HG03095 (cell line): ENCODE measurements around the gene TMEM184B.

Experiments used
- ATAC-seq: cut with Tn5 transposase; IDR thresholded peaks from one replicate; pipeline ENCODE4 v1.9.1; 2021; ENCODE audit warnings: moderate library complexity; ENCODE audit not compliant: unreplicated experiment

Gene TMEM184B

DNA sequence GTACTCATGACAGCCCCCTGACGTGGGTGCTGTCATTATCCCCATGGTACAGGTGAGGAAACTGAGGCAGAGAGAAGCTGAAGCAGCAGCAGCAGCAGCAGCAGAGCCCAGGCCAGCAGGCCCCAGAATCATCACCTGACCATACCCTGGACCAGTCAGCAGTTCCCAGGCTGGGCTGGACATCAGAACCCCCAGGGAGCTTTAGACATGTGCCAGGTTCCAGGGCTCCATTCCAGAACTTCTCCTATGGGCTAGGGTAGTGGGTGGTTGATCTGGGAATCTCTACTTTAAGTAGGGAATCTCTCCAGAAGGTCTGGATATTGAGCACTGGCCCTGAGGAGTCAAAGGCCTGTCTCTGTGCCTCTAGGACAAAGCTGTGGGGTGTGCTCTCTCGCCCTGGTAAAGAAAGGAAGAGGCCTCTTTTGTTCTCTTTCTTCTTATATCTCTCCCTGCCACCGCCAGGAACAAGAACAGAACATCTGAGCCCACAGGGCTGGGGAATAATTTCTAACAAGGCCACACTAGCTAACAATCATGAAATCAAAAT is 44.4 kb downstream of the TMEM184B start:
- ATAC-seq: no peak

DNA sequence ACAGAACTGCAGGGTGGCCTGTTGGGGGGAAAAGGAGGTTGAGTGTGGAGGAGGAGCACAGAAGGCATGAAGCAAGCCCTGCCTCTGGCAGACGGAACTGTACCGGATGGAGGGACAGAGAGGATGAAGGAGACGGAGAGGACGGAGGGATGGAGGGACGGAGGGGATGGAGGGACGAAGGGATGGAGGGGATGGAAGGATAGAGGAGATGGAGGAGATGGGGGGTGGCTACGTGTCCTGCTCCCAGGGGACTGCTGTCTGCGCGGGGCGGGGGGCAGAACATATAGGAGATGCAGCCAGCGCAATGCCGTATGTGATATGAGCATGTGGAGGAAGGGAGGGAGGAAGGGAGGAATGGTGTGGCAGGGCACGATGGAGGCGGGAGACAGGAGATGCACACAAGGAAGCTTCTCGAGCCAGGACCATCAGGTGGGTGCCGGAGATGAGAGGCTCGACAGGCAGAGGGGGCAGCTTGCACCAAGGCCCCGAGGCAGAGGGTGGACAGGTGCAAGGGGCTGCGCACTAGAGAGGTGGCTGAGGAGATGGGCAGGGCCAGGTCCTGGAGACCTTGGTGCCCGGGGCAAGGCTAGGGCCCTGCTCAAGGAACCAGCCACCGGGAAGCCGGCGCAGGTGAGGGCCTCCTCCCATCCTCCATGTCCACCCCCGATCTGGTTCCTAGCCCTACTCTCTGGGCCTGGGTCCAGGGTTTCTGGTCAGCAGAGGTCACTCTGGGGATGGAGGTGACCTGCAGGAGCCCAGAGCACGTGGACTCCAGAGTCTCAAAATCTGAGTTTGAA is 45.8 kb downstream of the TMEM184B start:
- ATAC-seq: no peak

DNA sequence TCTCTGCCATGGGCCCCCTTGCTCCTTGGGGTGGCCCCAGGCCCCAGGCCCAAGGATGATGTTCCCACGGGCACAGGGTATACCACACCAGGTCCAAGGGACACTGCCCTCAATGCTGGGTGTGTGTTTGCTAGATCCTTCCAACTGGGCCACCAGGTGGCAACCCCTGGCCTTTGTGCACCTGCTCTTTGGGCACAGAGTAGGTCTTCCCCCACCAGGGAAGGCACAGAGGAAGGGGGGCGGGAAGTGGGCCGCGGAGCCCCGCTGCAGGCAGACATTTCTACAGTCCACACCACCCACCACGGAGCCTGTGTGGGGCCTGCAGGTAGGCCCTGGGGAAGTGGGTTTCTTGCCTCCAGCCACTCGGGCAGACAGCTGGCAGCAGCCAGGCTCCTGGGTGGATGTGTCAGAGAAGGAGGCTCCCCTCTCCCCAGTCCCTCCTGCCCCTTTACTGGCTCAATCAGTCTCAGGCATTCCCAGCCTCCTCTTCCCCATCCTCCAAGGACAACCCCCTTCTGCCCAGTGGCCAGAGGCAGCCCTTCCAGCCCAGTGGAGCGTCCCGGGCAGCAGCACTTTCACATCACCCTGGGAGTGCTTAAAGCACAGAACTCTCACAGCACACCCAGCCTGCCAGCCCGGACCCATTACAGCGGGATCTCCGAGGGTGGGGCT is 49.4 kb downstream of the TMEM184B start:
- no peak for ATAC-seq

DNA sequence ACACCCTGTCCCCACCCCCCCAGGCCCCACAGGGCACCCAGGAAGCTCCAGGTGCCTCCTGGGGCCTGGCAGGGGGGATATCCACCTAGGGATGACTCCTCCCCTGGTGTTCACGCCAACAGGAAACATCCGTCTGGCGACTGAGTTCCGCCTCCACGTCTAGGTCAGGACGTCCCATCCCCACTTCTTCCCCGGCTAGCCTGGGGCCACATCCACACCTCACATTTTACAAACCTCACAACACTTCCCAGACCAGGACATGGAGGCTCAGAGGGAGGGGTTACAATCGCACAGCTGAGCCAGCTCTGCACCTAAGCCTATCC is 50.1 kb downstream of the TMEM184B start:
- ATAC-seq: no peak

DNA sequence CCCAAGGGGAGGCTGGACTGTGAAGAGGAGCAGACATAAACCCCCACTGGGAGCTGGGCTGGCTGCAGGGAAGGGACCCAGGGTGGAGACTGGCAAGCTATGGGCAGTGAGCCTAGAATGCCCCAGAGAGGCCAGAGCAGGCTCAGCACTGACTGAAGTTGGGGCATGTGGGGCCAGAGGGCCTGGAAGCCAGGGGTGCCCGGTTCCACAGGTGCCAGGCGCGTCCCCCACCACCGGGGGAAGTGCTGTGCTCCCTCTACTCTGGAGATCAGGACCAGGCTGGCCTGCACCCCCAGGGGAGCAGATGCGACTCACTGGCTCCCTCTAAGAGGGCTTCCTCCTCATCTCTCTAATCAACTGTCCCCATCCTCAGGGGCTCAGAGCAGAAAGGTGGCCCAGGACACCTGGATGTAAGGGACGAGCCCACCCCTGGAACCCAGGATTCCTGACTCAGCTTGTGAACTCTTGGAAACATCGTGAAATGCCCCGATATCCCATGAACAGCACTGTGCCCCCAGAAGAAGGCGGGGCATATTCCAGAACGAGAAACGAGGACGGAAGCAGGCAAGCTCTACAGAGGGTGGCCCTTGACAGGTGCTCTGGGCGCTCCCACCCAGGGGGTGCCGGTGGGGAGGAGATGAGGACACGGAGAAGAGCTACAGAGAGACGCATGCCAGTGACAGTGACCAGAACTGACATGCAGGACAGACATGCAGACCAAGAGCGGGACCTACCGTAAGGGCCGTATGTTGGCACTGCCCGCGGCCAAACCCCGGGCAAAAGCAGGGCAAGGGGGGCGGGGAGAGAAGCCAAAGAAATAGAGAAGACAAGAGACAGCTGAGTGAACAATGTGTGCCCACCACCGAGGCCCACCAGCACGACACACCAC is 50.7 kb downstream of the TMEM184B start:
- ATAC-seq: no peak

DNA sequence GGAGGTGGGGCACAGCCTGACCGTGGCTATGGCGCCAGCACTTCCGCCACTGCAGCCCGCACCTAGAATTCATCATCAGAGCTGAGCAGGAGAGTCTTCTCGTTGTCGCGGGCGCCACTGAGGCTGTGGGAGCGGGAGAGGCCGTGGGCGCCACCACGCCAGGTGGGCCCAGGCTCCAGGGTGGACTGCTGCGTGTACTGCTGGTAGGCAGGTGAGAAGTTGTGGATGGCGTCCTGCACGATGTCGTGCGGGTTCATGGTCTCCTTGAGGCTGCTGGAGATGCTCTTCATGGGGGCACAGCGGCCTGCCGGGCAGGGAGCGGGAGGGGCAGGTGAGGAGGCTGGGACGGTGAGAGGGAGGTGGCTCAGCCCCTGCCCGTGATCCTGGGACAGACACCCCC is 51.4 kb downstream of the TMEM184B start:
- no peak for ATAC-seq

DNA sequence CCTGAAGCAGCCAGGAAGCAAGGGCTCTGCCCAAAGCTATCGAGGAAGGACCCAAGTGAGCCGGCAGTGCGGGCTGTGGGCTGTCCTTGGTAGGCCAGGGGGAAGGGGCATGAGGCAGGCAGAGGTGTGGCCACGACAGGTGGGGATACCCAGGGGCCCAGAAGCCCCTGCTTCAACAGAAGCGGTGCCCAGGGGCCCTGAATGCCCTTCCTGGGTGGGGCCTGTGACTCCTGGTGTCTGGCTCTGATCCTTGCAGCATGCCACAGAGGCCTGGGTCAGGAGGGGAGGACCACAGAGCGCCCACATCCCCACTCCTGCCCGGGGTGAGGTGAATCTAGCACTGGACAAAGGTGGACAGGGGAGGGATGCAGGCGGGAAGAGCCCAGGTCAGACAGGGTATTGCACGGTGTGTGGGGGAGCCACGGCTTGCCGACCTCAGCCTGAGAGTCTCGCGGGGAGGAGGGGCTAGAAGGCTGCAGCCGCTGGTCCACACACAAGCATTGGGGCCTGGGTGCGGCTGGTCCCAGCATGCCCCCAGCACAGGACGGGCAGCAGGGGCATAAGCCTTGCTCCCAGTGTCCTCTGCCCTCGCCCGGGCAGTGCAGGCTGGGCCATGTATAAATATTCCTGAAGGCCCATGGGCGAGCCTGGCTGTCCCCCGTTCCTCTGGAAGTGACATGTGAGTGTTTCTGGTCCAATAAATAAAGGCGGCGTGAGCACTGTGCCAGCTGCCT is 52.0 kb downstream of the TMEM184B start:
- no peak for ATAC-seq

DNA sequence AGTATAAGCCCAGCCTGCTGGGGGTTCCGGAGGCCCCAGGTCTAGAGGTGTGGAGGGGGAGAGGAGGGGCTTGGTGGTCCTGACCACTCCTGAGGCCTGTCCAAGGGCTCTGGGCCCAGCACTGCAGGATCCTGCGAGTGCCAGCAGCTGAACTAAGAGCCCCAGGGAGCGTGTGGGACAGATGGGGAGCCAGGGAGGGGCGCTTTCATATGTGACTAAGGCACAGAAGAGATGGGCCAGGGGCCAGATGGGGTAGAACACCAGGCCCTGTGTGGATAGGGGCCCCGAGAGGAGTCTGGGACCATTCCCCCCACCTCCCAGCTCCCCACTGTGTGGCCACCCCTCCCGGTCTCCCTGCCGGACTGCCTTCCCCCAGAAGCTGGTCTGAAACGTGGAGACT is 52.6 kb downstream of the TMEM184B start:
- no peak for ATAC-seq

DNA sequence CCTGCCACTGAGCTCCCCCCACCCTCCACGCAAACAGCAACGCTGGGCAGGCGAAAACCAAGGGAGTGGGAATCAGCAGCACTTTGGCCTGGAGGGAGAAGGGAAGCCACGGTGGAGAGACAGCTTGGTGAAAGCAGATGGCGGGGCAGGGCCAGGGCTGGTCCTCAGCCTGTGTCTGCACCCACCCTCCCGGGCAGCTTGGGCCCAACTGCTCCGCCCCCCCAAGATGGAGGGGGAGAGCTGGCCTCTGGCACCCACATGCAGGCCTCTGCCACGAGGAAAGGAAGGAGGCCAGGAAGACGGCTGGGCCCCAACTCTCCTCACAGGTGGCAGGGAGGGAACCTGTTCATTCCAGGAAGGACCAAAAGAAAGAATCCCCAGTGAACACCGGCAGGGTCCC is 53.2 kb downstream of the TMEM184B start:
- ATAC-seq: no peak

DNA sequence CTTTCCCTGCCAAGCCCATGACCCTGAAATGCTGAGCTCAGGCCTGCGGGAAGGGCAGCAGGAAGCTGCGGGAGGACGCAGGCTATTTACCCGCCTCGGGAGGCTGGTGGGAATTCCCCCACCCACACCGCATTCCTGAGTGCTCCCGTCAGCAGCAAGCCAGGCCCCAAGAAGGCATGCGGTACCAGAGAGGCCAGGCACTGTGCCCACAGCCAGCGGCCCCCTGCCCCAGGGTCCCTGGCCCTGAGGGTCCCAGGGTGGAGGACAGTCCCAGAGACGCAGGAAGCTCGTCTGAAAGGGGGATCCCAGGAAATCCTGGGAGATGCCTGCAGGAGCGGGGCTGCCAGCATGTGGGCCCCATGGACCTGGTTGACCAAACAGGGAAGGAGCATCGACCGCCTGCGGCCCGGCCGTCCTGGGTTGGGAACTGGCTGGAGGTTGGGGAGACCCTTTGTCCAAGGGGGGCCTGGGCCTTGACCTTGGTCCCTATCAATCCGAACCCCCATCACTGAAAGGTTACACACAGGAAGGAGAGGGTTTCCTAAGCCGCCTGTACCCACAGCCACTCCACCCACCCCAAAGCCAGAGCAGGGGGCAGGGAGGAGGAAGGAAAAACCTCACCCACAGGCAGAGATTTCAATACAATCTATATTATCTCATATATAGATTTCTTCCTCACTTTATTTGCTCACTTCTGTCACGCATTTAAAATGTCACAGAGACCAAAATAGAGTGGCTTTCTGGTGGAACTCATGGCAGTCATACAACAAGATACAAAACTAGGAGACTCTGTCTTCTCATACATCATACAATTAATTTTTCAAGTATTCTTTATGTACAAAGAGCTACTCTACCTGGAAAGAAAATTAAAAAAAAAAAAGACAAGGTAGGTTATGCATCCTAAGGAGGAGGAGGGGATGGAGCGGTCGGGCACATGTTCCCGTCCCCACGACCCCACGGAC is 53.9 kb downstream of the TMEM184B start:
- ATAC-seq: no peak

DNA sequence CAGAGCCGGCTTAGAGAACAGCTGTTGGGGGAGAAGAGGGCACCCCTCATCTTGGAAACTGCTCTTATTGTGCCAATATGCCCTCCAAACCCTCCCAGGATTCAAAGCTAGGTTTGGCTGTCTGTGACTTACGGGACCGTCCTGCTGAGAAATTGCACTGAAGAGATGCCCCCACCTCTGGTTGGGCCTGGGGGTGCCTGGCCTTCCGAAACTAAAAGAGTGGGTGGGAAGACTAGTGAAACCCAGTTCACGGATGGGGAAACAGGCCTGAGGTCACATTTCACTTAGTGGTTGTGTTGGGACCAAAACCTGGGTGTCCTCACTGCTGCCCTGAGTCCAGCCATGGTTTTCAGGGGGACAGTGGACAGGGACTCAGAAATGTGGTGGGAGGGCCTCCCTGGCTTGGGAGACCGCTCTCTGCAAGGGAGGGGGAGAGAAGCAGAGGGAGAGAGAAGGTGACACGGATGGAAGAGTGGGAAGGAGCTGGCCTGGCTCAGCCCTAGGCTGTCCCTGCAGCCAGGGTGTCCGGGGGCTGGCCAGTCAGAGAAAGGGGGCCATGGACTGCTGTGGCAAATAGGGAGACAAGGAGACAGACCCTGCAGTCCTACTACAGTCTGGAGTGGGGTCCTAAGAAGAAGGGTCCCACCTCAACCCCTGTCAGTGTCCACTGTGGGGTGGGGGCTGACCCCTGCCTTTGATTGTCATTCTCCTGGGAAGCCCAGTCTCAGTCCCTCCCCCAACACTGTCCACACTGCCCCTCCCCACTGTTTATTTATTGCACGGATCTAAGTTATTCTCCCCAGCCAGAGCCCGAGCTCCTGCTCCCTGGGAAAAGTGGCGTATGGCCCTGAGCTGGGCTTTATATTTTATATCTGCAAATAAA is 57.4 kb downstream of the TMEM184B start:
- no peak for ATAC-seq

DNA sequence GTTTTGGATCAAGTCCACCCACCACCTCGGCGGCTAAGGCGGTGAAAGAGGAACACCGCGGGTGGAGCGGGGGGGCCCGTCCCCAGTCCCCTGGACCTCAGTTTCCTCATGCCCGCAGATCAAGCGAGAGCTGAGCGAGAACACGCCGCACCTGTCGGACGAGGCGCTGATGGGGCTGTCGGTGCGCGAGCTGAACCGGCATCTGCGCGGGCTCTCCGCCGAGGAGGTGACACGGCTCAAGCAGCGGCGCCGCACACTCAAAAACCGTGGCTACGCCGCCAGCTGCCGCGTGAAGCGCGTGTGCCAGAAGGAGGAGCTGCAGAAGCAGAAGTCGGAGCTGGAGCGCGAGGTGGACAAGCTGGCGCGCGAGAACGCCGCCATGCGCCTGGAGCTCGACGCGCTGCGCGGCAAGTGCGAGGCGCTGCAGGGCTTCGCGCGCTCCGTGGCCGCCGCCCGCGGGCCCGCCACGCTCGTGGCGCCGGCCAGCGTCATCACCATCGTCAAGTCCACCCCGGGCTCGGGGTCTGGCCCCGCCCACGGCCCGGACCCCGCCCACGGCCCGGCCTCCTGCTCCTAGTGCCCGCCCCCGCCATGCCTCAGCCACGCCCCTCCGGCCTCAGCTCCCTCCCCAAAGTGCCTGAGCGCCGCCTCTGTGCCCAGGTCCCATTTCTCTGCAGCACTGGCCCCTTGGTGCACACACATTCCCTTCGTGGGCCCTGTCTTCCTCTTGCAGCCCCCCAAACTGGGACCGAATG is 58.3 kb downstream of the TMEM184B start:
- ATAC-seq: no peak

DNA sequence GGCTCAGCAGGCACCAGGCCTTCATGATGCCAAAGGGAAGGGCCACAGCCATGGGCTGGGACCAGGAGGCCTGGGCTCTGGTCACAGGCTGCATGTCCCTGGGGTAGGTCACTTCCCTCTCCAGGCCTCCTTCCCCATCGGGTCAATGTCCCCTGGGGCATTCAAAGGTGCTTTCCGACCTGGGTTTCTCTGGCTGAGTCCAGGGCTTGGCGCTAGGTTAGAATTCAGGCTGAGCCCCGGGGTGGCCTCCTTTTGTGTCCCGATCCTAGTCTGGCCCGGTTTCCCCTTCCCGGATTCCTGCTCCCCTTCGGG is 58.9 kb downstream of the TMEM184B start:
- no peak for ATAC-seq

DNA sequence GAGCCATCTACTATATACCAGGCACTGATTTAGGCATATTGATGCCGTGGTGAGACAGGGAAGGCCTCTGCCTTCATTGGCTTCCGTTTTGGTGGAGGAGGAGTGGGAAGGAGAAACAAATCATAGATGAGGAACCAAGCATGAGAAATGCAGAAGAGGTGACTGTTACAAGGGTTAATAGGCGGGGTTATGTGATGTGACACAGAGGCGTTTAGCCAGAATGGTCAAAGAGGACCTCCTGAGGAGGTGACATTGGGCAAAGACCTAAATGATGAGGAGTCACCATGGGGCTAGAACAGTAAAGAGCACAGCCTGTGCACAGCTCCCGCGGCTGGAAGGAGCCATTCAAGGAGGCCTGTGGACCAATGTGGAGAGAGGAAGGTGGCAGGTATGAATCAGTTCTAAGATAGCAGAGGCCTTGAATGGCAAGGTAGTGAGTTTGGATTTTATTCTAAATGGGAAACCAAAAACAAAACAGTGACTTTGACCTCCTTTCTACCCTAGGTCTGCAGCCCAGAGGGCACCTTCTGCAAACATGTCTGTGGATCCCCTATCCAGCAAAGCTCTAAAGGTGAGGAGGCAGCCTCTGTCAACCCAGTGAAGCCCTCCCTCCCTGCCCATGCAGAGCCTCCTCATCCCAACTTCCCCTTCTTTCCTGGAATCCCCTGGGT is 59.4 kb downstream of the TMEM184B start:
- ATAC-seq: no peak

DNA sequence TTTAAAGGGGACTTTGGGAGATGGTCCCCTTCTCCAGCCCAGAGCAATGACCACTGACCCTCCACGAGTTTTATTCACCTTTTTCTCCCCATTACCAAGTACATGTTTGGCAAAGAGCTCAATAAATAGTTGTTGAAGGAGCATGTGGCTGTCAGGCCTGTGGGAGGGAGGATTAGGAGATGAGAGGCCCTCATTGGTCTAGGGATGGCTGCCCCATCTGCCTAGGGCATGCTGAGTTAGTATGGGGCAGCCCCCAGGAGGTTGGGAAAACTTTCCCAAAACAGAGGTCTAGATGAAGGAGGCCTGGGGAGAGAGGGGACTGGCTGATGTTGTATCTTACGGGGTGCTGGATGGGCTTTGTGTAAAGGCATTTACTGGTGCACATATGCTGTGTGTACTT is 60.4 kb downstream of the TMEM184B start:
- no peak for ATAC-seq

DNA sequence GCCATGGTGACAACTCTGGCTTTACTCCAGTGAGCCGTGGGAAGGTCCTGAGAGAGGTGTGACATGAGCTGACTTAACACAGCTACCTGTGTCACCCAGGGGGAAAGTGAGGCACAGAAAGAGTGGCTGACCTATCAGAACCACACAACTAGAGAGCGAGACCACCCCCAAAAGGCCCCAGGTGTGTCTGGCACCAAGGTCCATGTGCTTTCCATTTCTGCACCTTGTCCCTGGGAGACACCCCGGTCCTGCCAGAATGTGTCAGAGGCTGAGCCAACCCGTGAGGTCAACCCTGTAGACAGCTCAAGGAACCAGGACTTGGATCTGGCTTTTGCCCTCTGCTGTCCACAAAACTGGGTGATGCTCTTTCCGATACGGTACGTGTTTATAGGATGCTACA is 61.3 kb downstream of the TMEM184B start:
- no peak for ATAC-seq

DNA sequence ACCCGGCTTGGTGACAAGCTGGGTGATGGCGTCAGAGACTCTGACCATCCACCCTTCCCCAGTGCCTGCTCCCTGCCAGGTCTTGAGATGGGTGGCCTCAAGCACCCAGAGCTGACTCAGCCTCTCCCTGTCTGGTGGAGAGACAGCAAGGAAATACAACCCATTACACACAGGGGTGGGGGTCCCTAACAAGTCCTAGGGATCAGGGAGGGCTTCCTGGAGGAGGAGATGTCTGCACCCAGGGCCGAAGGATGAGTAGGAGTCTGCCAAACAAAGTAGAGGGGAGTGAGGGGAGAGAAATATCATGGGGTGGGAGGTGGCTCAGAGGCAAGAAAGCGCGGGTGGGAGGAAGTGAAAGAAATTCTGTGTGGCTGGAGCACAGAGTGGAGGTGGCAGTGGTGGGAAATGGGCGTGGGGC is 64.2 kb downstream of the TMEM184B start:
- no peak for ATAC-seq
